ENCODE results near the gene PCDH11X. TPM values are rescaled to one million over a fixed set of nuclear protein-coding genes. Genes with fewer than 3 reads are reported as not detected.
"Not testable (repeated sequence)": the region's sequence is repeated elsewhere in the genome, so short reads cannot be mapped to it uniquely, and the experiment has no call there.

PCDH11X gene, protein sequence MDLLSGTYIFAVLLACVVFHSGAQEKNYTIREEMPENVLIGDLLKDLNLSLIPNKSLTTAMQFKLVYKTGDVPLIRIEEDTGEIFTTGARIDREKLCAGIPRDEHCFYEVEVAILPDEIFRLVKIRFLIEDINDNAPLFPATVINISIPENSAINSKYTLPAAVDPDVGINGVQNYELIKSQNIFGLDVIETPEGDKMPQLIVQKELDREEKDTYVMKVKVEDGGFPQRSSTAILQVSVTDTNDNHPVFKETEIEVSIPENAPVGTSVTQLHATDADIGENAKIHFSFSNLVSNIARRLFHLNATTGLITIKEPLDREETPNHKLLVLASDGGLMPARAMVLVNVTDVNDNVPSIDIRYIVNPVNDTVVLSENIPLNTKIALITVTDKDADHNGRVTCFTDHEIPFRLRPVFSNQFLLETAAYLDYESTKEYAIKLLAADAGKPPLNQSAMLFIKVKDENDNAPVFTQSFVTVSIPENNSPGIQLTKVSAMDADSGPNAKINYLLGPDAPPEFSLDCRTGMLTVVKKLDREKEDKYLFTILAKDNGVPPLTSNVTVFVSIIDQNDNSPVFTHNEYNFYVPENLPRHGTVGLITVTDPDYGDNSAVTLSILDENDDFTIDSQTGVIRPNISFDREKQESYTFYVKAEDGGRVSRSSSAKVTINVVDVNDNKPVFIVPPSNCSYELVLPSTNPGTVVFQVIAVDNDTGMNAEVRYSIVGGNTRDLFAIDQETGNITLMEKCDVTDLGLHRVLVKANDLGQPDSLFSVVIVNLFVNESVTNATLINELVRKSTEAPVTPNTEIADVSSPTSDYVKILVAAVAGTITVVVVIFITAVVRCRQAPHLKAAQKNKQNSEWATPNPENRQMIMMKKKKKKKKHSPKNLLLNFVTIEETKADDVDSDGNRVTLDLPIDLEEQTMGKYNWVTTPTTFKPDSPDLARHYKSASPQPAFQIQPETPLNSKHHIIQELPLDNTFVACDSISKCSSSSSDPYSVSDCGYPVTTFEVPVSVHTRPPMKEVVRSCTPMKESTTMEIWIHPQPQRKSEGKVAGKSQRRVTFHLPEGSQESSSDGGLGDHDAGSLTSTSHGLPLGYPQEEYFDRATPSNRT (N-terminal part only)
- 0.58 TPM for polyA plus RNA-seq (ENCODE audit: insufficient read length)

DNA sequence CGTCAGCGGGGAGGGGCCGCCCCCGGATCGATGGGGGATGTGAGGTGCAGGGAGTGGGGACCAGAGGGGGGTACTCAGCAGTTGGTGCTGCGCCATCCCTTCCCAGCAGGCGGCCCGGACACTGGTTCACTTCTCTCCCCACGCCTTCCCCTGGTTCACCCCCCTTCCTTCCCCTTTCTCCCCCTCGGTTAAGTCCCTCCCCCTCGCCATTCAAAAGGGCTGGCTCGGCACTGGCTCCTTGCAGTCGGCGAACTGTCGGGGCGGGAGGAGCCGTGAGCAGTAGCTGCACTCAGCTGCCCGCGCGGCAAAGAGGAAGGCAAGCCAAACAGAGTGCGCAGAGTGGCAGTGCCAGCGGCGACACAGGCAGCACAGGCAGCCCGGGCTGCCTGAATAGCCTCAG, at the start of gene PCDH11X:
Gene PCDH11X, plus strand, starts transcription at position 241 of the 400 bp plus-strand sequence. CDS start 56,130 bp downstream, outside the sequence.
- DNase-seq = not testable (repeated sequence)

DNA sequence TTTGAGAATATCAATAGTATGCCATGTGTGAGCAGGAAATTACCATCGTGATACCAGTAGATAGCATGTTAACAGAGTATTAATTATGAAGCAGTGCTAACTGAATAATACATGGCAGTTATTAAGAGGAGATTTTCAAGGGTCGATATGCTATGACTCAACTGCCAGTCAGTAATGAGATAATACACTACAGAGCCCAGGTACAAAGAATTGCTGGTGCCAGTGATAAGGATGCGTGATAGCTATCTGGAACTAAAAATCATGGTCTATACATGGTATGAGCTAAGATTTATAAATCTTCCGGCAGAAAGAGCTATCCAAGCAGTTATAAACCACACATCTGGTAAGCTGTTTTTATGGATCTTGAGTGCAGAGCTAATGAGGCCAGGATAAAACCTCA, 31.7 kb upstream of the PCDH11X start:
- not testable (repeated sequence) for DNase-seq

DNA sequence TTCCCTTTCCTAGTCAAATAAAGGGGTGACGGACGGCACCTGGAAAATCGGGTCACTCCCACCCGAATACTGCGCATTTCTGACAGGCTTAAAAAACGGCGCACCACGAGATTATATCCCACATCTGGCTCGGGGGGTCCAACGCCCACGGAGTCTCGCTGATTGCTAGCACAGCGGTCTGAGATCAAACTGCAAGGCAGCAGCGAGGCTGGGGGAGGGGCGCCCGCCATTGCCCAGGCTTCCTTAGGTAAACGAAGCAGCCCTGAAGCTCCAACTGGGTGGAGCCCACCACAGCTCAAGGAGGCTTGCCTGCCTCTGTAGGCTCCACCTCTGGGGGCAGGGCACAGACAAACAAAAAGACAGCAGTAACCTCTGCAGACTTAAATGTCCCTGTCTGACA, 26.2 kb upstream of the PCDH11X start:
- not testable (repeated sequence) for DNase-seq

DNA sequence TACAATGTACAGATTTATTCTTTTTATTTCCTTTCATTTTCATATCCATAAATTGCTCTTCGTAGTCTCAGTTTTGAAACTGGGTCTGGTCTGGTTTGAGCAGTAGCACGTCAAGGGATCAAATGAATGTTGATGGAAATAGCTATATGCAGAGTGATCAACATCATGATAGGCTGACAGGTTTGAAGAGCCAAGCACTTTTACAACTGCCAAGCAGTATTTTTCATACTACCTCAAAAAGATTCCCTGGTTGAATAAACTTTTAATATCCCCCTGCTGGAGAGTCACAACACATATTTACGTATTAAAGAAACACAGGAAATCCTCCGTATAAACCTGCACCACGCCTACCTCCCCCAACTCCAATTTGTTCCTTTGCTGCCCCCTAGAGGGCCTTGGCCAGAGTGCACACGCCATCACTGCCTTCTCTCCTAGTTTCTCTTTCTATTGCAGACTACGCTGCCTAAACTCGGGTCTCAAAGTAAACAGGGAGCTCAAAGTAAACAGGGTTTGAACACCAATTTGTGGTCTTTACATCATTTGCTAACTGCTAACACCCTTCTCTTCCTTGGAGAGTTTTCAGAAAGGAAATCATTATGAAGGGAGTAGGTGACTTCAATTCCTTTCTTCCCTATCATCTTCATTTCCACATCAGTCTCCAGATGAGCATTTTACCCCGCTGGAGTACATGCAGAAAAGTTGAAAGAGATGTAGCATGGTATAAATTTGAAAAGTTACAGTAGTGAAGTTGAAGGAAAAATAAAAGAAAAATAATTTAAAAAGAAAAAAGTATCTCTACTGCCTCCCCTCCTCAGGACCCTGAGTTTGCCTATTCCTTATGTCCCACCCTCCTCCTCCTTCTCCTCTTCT, 8.3 kb upstream of the PCDH11X start:
- not testable (repeated sequence) for DNase-seq

DNA sequence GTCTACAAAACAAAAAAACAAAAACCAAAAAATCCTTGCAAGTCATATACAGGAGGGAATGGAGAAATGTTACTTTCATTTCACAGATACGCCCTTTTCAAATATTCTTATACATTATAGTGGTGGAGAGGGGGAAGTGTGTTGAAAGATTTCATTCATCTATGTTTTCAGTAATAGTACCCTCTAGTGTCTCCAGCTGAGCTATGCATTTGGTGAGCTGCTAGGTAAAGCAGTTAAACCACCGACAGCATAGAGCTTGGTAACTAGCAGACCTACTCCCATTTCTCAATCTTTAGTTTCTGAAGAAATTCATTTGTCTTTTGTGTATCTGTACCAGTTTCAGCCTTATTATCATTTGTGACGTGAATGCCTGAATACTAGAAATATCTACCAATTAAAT, 5.2 kb upstream of the PCDH11X start:
- DNase-seq = not testable (repeated sequence)

DNA sequence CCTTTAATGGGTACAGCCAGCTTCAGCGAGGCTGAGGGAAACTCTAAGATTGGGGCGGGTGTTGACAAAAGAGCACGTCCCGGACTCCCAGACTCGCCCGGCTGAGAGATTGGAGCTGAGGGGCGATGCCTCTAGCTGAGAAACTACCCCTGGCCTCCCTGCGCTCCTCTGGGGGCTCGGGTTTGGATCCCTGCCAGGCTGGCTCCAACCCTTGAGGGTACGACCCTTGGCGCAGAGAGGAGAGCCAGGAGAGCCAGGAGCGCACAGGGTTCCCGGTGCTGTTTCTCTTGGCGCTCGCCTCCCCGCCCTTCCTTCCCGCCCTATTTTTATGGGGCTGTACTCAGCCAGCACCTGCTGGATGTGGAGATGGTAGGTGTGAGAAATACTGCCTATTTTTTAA, 833 bp downstream of the PCDH11X start:
- not testable (repeated sequence) for DNase-seq

DNA sequence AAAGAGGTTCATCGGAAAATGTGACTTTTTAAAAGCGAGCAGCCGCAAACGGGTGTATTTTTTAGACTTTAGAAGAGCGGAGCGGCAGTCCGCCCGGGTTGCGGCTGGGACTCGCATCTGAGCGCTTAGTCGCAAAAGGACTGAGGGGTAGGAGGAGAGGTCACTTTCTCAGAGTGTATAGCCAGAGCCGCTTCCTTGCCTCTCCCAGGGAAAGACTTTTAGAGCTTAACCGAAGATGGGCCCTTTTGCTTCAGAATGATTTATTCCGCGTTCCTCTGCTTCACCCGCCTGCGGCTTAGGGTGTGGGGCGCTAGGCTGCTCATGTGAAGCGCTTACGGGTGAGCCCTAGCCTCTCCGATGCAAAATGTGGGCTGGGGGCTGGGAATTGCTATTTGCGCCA, 1.5 kb downstream of the PCDH11X start:
- DNase-seq = not testable (repeated sequence)

DNA sequence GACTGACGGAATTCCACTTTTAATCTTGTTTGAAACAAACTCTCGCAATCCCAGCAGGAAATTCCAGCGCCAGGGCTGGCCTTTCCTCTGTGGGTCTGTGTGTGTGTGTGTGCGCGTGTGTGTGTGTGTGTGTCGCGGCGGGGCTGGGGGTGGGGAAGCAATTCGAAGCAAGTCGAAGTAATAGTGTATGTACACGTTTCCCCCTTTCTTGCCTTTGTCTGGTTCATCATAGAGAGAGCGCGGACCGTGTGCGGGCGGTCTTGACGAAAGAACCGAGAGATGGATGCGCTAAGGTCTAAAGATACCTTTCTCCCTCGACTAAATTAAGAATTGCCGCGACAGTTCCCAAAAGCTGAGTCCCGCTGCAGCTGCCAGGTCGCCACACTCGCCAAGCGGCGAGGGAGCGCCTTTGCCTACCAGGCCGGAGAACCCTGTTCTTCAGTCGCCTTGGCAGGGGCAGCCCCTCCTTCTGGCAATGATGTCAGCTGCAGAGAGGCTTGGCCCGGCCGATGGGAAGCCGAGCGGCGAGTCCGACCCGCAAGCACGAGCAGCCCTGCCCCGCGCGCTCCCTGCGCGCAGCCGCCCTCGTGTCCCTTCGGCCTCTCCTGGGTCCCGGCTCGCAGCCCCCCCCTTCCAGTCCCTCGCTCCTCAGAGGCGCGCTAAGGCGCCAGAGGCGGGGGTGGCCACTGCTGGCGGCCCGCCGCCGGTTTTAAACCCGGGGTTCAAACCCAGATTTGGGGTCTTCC, 2.6 kb downstream of the PCDH11X start:
- not testable (repeated sequence) for DNase-seq

DNA sequence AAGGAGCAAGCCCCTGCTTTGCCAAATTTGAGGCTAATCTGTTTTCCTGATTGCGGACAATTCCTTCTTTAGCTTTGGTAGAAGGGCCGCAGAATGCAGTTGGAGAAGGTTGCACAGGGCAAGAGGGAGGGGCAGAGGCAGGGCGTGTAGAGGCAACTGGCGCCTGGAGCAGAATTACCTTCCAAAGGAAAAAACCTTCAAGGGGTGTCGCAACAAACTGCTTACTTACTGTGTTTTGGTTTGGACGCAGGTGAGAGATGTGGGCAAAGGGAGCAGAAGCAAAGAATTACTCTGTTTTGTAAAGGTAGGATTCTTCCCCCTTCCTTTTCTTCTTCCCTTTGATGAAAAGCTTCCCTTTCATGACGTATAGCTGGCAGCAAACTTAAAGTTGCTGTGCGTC, 3.6 kb downstream of the PCDH11X start:
- not testable (repeated sequence) for DNase-seq

DNA sequence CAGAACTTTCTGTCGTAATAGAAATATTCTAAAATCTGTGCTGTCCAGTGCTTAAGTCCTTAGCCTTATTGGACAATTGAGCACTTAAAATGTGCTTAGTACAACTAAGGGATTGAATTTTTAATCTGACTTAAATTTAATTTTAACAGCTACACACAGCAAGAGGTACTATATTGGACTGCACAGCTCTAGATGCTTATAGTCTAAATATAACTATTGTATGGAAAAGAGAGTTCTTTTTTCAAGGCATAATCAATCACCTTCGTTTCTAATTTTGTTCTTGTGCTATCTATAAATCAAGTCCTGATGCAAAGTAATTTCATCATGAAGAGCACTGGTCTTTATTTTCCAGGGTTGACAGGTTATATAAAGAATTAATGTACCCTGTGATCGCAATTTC, 38.4 kb downstream of the PCDH11X start:
- DNase-seq = not testable (repeated sequence)

DNA sequence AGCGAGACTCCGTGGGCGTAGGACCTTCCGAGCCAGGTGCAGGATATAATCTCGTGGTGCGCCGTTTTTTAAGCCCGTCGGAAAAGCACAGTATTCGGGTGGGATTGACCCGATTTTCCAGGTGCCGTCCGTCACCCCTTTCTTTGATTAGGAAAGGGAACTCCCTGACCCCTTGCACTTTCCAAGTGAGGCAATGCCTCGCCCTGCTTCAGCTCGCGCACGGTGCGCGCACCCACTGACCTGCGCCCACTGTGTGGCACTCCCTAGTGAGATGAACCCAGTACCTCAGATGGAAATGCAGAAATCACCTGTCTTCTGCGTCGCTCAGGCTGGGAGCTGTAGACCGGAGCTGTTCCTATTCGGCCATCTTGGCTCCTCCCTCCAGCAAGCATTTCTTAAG, 46.1 kb downstream of the PCDH11X start:
- DNase-seq = not testable (repeated sequence)

Data from hindlimb muscle (tissue), 1 donor.